Thyroid gland (tissue), 4 donors: Measurements from ENCODE around the gene CFAP221.

Experiments
- CTCF ChIP-seq, 6 experiments: fragments of 200-600 bp in 3 of 6; fragments of 450-650 bp in 3 of 6; sonication (generic) in 3 of 6; IDR thresholded peaks; one replicate each; pipeline ENCODE4 v1.5.1; 2016 to 2019; ENCODE audit warnings: antibody characterized with exemption in 6 of 6, mild to moderate bottlenecking in 2 of 6, inconsistent platforms in 1 of 6, moderate library complexity in 1 of 6
- POLR2A ChIP-seq, 2 donors: fragments of 450-650 bp; IDR thresholded peaks; one replicate each; pipeline ENCODE4 v1.6.1; 2017; ENCODE audit warnings: antibody characterized with exemption in 2 of 2, mild to moderate bottlenecking in 2 of 2, moderate library complexity in 1 of 2

- TF ChIP-seq CTCF (IDR thresholded peaks at IDR 0.05), result no peak
- TF ChIP-seq POLR2A (IDR thresholded peaks at IDR 0.05), result no peak
Observed at GRCh38 chr2:119550346-119550745, 6.1 kb downstream of the CFAP221 start.
